Neural progenitor cell (in vitro differentiated cells): ENCODE measurements around the gene SLC9B1. TPM values are rescaled to one million over a fixed set of nuclear protein-coding genes. Genes with fewer than 3 reads are reported as not detected.
A peak's percentile ranks its signal among the peaks of the same experiment; 100 is the strongest.

Source experiments
- DNase-seq: peaks from one replicate; pipeline ENCODE4 v3.0.0-alpha.2; 2016; ENCODE audit warnings: low spot score
- H2AFZ ChIP-seq: fragments of 200-600 bp; sonication (generic); replicated peaks from 2 replicates; pipeline ENCODE4 v1.6.1; 2016; ENCODE audit warnings: antibody characterized with exemption
- H3F3A ChIP-seq: fragments of 200-600 bp; sonication (generic); 2 replicates; pipeline ENCODE4 v1.6.1; 2016; ENCODE audit warnings: antibody characterized with exemption, low read depth
- H3K27ac ChIP-seq: fragments of 200-600 bp; sonication (generic); 2 replicates; pipeline ENCODE4 v1.5.1; 2016; ENCODE audit warnings: mild to moderate bottlenecking
- H3K27me3 ChIP-seq: fragments of 200-600 bp; sonication (generic); 2 replicates; pipeline ENCODE4 v1.6.1; 2016; ENCODE audit warnings: mild to moderate bottlenecking, moderate library complexity
- H3K36me3 ChIP-seq: fragments of 200-600 bp; sonication (generic); 2 replicates; pipeline ENCODE4 v1.5.1; 2016
- H3K4me1 ChIP-seq: fragments of 200-600 bp; sonication (generic); 2 replicates; pipeline ENCODE4 v1.6.1; 2016; ENCODE audit warnings: mixed run types
- H3K4me2 ChIP-seq: fragments of 200-600 bp; sonication (generic); 2 replicates; pipeline ENCODE4 v1.6.1; 2016
- H3K4me3 ChIP-seq: fragments of 200-600 bp; sonication (generic); 2 replicates; pipeline ENCODE4 v1.5.1; 2016
- H3K79me2 ChIP-seq: fragments of 200-600 bp; sonication (generic); 2 replicates; pipeline ENCODE4 v1.6.1; 2016; ENCODE audit warnings: low read depth
- H3K9ac ChIP-seq: fragments of 200-600 bp; sonication (generic); 2 replicates; pipeline ENCODE4 v1.6.1; 2016
- H3K9me3 ChIP-seq: fragments of 200-600 bp; sonication (generic); 2 replicates; pipeline ENCODE4 v1.5.1; 2016; ENCODE audit warnings: low read depth
- H4K20me1 ChIP-seq: fragments of 200-600 bp; sonication (generic); 2 replicates; pipeline ENCODE4 v1.6.1; 2016; ENCODE audit warnings: low read depth
- H3K27ac Mint-ChIP-seq: 3 replicates; pipeline ENCODE4 v1.8.0; 2021; ENCODE audit warnings: mixed read lengths
- H3K27me3 Mint-ChIP-seq: 2 replicates; pipeline ENCODE4 v1.8.0; 2022; ENCODE audit warnings: low read depth, mild to moderate bottlenecking, inconsistent platforms, moderate library complexity, mixed read lengths; ENCODE audit not compliant: insufficient read depth
- H3K36me3 Mint-ChIP-seq: 3 replicates; pipeline ENCODE4 v1.8.0; 2021; ENCODE audit warnings: mixed read lengths
- H3K4me1 Mint-ChIP-seq: 3 replicates; pipeline ENCODE4 v1.8.0; 2021; ENCODE audit warnings: mixed read lengths
- H3K4me3 Mint-ChIP-seq: 3 replicates; pipeline ENCODE4 v1.8.0; 2021; ENCODE audit warnings: mild to moderate bottlenecking, moderate library complexity, mixed read lengths
- H3K9me3 Mint-ChIP-seq: 3 replicates; pipeline ENCODE4 v1.8.0; 2020; ENCODE audit warnings: mixed read lengths
- CTCF ChIP-seq: fragments of 200-600 bp; sonication (generic); IDR thresholded peaks from 2 replicates; pipeline ENCODE4 v1.5.1; 2017; ENCODE audit warnings: antibody characterized with exemption, mild to moderate bottlenecking
- EZH2 ChIP-seq: fragments of 200-600 bp; sonication (generic); IDR thresholded peaks from 2 replicates; pipeline ENCODE4 v1.6.1; 2017; ENCODE audit warnings: antibody characterized with exemption, mild to moderate bottlenecking, moderate library complexity
- EZH2phosphoT487 ChIP-seq: fragments of 200-600 bp; sonication (generic); IDR thresholded peaks from 2 replicates; pipeline ENCODE4 v1.6.1; 2017; ENCODE audit warnings: antibody characterized with exemption
- total RNA-seq: library from RNA; depleted of rRNA; stranded (reverse); fragments of >200 nt; gene quantifications from 2 replicates; pipeline ENCODE4 v1.2.3, GENCODE V29; 2015; ENCODE audit warnings: low replicate concordance

SLC9B1 gene
- total RNA-seq, 1 donor from 2014 or later: not detected

GRCh38 chr4:103050736-103051436, 31.4 kb upstream of the SLC9B1 start:
- H3K9me3 ChIP-seq: no peaks in the 10 kb centered on the region
- no peak overlapping the region for H3K4me3 Mint-ChIP-seq
- H4K20me1 ChIP-seq: no peaks in the 10 kb centered on the region
- H3K36me3 Mint-ChIP-seq: peaks cover 3% of the 10 kb centered on the region
- no peak overlapping the region for H3K4me2 ChIP-seq
- no peak overlapping the region for H3K27ac ChIP-seq
- no peak overlapping the region for H3K9ac ChIP-seq
- H3K9me3 Mint-ChIP-seq: no peaks in the 10 kb centered on the region
- DNase-seq: no peak
- H3K79me2 ChIP-seq: no peaks in the 10 kb centered on the region
- H3K4me1 ChIP-seq: no peaks in the 10 kb centered on the region
- no peak for TF ChIP-seq EZH2phosphoT487
- H3K27me3 ChIP-seq: no peaks in the 10 kb centered on the region
- H3K4me1 Mint-ChIP-seq: no peaks in the 10 kb centered on the region
- no peak overlapping the region for H3K27ac Mint-ChIP-seq
- no peak overlapping the region for H3K4me3 ChIP-seq
- no peaks in the 10 kb centered on the region for H3F3A ChIP-seq
- H2AFZ ChIP-seq: no peak overlapping the region
- no peaks in the 10 kb centered on the region for H3K36me3 ChIP-seq
- no peaks in the 10 kb centered on the region for H3K27me3 Mint-ChIP-seq

GRCh38 chr4:103046416-103047290, 27.1 kb upstream of the SLC9B1 start:
- H3K79me2 ChIP-seq: no peaks in the 10 kb centered on the region
- Mint-ChIP-seq H3K27me3 (no peaks in the 10 kb centered on the region), H3K36me3 (peaks cover 3% of the 10 kb centered on the region), H3K4me1 (no peaks in the 10 kb centered on the region), H3K9me3 (no peaks in the 10 kb centered on the region), H3K27ac (no peak overlapping the region), H3K4me3 (no peak overlapping the region)
- no peak overlapping the region for H2AFZ ChIP-seq
- H3K36me3 ChIP-seq: no peaks in the 10 kb centered on the region
- H4K20me1 ChIP-seq: no peaks in the 10 kb centered on the region
- H3K27me3 ChIP-seq: no peaks in the 10 kb centered on the region
- no peak overlapping the region for H3K4me3 ChIP-seq
- H3F3A ChIP-seq: no peaks in the 10 kb centered on the region
- H3K27ac ChIP-seq: no peak overlapping the region
- no peaks in the 10 kb centered on the region for H3K4me1 ChIP-seq
- H3K9ac ChIP-seq: no peak overlapping the region
- H3K4me2 ChIP-seq: no peak overlapping the region
- no peaks in the 10 kb centered on the region for H3K9me3 ChIP-seq
- TF ChIP-seq CTCF (peak; percentile 77), EZH2phosphoT487 (no peak), EZH2 (no peak)
- DNase-seq: peak; percentile 71

DNA sequence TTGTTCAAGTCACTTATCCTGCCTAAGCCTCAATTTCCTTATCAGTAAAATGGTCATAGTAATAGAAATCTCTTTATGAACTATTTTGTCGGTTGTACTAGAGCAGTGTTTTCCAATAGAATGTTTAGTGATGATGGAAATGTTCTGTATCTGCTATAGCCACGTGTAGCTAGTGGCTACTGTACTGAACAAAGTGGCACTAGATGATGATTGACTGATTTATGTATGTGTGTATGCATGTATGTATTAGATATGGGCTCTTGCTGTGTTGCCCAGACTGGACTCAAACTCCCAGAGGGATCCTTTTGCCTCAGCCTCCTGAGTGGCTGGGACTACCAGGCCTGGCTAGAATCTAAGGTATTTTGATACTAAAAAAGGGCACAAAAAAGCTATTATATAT, 24.7 kb upstream of the SLC9B1 start:
- H2AFZ ChIP-seq: no peak overlapping the region
- no peaks in the 10 kb centered on the region for H3F3A ChIP-seq
- no peaks in the 10 kb centered on the region for H4K20me1 ChIP-seq
- no peak for DNase-seq
- H3K4me1 ChIP-seq: no peaks in the 10 kb centered on the region
- H3K36me3 Mint-ChIP-seq: peaks cover 3% of the 10 kb centered on the region
- H3K79me2 ChIP-seq: no peaks in the 10 kb centered on the region
- no peaks in the 10 kb centered on the region for H3K27me3 Mint-ChIP-seq
- H3K4me3 Mint-ChIP-seq: no peak overlapping the region
- H3K27ac Mint-ChIP-seq: no peak overlapping the region
- H3K4me3 ChIP-seq: no peak overlapping the region
- H3K9me3 Mint-ChIP-seq: no peaks in the 10 kb centered on the region
- H3K27ac ChIP-seq: no peak overlapping the region
- H3K9ac ChIP-seq: no peak overlapping the region
- H3K27me3 ChIP-seq: no peaks in the 10 kb centered on the region
- no peak overlapping the region for H3K4me2 ChIP-seq
- no peaks in the 10 kb centered on the region for H3K9me3 ChIP-seq
- TF ChIP-seq EZH2: no peak
- TF ChIP-seq EZH2phosphoT487: no peak
- TF ChIP-seq CTCF: no peak
- no peaks in the 10 kb centered on the region for H3K36me3 ChIP-seq
- H3K4me1 Mint-ChIP-seq: no peaks in the 10 kb centered on the region

DNA sequence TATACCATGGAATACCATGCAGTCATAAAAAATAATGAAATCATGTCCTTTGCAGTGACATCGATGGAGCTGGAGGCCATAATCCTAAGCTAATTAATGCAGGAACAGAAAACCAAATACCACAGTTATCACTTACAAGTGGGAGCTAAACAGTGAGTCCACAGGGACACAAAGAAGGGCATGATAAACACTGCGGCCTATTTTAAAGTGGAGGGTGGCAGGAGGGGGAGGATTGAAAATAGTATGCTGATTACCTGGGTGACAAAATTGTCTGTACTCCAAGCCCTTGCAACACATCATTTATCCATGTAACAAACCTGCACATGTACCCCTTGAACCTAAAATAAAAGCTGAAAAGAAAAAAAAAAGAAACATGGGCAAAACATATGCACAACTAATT, 16.7 kb upstream of the SLC9B1 start:
- Histone ChIP-seq H3K4me1 (no peaks in the 10 kb centered on the region), H4K20me1 (no peaks in the 10 kb centered on the region), H3K36me3 (no peaks in the 10 kb centered on the region), H3K27me3 (no peaks in the 10 kb centered on the region), H3K4me3 (no peak overlapping the region), H3K4me2 (no peak overlapping the region), H3K79me2 (no peaks in the 10 kb centered on the region), H3K9me3 (no peaks in the 10 kb centered on the region), H3F3A (no peaks in the 10 kb centered on the region), H3K27ac (no peak overlapping the region), H3K9ac (no peak overlapping the region), H2AFZ (no peak overlapping the region)
- no peak overlapping the region for H3K27ac Mint-ChIP-seq
- no peak for TF ChIP-seq EZH2
- TF ChIP-seq EZH2phosphoT487: no peak
- TF ChIP-seq CTCF: no peak
- peaks cover 2% of the 10 kb centered on the region for H3K36me3 Mint-ChIP-seq
- H3K4me1 Mint-ChIP-seq: no peaks in the 10 kb centered on the region
- H3K9me3 Mint-ChIP-seq: no peaks in the 10 kb centered on the region
- DNase-seq: no peak
- H3K4me3 Mint-ChIP-seq: no peak overlapping the region
- H3K27me3 Mint-ChIP-seq: no peaks in the 10 kb centered on the region
